GM10266 (cell line): Measurements from ENCODE around the gene SANBR.

Experiments
- DNase-seq: peaks from one replicate; pipeline ENCODE4 v3.0.0; 2012; ENCODE audit errors: extremely low spot score
- TF ChIP-seq, protein P1 (sequence below): IDR thresholded peaks from 2 replicates; pipeline ENCODE4 v1.5.1; 2012; ENCODE audit warnings: mild to moderate bottlenecking, low read depth; ENCODE audit not compliant: control insufficient read depth, insufficient read depth; ENCODE audit errors: missing control alignments

Gene SANBR

DNA sequence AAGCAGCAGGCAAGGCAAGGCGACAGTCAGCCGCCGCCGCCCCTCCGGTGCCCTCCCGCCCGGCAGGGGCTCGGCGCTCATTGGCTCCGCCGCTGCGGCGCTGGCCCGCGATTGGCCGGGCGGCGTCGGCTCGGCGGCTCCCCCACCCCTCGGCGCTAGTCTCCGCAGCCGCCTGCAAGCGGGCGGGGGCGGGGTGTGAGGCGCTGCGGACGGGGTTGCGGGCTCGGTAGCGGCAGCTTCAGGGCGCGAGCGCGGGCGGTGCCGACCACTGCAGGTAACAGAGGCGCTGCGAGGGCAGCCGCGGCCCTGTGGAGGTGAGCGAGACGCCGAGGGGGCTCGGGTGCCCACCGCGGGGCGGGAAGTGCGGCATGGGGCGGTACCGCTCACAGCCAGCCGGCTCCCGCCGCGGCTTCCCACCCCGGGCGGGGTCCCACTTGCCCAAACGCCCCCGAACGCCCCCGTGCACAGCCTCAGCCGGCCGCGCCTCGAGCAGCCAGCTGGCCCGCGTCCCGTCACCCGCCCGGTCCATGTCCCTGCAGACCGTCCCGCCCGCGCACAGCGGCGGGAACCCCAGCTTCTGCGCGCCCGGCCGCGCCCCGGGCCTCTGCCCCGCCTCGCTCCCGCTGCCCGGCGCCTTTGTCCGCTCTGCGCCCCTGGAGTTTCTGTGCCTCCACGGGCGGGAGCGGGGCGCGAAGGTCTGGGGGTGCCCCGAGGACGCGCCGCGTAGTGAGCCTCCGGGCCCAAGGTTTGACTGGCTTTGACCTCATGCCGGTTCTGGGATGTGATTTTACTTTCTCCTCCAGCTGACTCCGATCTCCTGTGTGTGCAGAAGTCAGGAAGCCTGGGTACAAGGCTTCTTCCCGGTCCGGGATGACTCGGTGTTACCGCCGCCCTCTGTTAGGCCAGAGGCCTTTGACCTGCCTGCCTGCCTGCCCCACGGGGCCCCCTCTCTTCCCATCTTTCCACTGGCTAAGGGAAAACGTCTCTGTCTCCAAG is at the start of gene SANBR:
TSS of gene SANBR (plus strand) at position 158 of the 996 bp plus-strand sequence. CDS start 4,480 bp downstream, outside the sequence.
- TF ChIP-seq, protein P1, sequence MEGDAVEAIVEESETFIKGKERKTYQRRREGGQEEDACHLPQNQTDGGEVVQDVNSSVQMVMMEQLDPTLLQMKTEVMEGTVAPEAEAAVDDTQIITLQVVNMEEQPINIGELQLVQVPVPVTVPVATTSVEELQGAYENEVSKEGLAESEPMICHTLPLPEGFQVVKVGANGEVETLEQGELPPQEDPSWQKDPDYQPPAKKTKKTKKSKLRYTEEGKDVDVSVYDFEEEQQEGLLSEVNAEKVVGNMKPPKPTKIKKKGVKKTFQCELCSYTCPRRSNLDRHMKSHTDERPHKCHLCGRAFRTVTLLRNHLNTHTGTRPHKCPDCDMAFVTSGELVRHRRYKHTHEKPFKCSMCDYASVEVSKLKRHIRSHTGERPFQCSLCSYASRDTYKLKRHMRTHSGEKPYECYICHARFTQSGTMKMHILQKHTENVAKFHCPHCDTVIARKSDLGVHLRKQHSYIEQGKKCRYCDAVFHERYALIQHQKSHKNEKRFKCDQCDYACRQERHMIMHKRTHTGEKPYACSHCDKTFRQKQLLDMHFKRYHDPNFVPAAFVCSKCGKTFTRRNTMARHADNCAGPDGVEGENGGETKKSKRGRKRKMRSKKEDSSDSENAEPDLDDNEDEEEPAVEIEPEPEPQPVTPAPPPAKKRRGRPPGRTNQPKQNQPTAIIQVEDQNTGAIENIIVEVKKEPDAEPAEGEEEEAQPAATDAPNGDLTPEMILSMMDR = peak; percentile 6
- peak; percentile 95 for DNase-seq

DNA sequence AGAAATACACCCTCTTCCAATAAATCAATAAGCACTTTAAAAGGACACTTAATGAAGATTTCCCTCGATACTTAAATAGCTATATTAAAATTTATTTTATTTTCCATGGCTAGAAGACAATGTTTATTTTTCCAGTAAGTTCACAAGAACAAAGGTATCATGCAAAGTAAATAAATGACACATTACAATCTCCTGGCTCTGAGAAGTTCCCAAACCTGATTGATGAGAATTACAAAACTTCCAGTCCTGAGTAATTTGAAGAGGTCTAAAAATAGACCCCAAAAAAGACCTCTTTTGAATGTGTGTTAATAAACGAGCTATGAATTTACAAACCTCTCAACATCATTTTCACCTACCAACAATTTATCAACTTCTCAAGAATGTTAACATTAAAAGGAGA is 49.7 kb upstream of the SANBR start:
- TF ChIP-seq, protein P1 = no peak
- DNase-seq = no peak

DNA sequence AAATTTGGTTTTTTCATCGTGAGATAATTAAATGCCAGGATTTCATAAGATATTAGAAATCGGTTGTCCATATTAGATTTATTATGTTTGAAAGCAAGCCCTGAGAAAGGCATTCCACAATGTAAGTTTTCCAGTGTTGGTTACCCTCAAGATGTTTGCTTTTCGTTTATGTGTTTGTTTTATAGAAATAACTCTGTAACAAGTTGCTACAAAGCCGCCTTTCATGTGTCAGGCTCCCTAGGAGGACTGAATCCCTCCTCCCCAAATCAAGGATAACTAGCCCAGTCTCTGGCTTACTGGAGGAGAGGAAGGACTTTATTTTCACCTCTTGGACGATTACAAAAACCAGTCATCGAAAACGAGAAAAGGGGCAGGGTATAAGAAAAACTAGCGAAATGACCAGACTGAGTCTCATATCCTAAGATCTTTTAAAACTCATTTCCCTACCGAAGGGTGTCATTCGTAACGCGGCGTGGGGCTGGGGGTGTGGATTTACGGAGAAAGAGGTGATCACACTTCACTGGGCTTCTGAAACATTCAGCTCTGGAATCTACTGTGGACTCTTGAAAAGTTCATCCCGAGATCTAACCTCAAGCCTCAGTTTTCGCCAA is 49.2 kb upstream of the SANBR start:
- no peak for DNase-seq

DNA sequence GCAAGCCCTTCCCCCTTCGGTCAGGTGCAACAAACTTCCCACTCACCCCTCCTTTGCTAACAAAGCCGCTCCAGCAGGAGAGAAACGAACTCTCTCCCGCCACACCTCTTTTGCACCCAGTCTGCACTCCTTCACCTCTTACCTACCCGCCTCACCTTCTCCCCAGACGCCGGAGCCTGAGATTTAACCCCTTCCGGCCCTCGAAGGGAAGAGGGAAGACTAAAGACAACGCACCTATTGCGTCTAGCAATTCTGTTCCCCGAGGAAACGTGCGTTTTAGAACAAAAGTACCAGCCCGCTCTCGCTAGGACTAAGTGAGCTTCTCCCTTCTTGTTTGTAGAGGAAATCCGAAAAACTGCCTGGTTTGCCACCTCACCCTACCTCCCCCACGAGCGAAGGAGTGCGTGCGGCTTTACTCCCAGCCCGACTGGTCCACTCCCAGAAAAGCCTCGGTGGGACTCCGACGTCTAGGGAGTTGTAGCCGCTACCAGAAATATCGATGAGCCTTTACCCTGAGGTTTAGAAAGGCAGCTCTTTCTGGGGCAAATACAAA is 48.6 kb upstream of the SANBR start:
- TF ChIP-seq, protein P1 = no peak
- DNase-seq = peak; percentile 61

More for the DNA sequence above, 49.2 kb upstream of the SANBR start:
- TF ChIP-seq, protein P1 = no peak

DNA sequence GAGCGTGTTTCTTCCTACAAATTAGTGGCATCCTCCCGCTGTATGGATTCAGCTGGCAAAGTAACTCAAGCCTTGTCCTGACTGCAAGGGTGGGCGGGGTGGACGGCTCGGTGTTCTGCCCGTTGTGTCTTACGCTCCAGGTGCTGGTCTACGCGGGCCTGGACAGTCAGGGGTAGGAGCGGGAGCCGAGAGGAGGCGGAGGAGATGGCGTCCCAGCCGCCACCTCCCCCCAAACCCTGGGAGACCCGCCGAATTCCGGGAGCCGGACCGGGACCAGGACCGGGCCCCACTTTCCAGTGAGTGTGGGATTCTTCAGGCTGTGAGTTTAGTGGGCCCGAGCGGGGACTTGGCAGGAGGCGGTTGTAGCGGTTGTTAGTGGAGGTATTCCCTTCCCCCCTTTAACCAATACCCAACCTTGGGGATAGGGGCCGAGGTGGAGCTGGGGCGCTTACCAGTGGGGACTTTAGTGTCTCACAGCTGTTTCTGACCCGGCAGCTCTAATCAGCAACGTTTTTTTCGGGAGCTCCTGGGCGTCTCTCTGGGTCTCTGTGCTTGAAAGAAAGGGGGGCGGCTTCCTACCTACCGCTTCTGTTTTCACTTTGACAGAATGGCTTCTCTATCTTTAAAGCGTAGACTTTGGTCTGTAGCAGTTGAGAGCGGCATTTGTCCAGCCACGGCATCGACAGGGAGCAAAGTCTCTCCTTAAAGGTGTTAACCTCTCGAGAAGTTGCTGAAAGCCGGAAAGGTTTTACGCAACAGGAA is 47.9 kb upstream of the SANBR start, which contains the start of the genes PEX13 and PUS10:
TSS of gene PEX13 (plus strand) at position 165 of the 762 bp plus-strand sequence. CDS start at position 205, 40 bp downstream.
TSS of gene PUS10 (minus strand) at position 700 of the 762 bp plus-strand sequence. CDS start 6,365 bp downstream, outside the sequence.
- peak; percentile 67 for DNase-seq
- TF ChIP-seq, protein P1 = no peak

DNA sequence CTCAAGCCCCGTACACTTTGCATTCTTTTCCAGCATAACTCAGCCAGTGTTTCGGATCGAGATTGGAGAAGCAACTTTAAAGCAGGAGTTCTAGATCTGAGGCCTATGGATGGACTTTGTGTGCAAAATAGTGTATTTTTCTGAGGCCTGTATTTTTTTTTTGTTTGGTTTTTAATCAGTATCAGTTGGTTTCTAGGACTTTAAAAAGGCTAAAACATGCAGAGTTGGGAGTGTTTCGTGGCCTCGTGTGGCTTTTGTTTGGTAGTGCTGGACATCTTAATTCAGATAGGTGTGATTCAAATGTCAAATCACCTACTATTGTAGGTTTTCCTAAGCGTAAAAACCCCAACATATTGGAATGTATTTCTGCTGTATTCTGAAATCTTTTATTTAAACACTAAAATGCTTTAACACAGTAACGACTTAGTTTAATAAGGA is 47.3 kb upstream of the SANBR start:
- no peak for DNase-seq
- TF ChIP-seq, protein P1 = no peak
